Breast epithelium (tissue), 3 donors: ENCODE measurements around the gene PRKACG.
A peak's percentile ranks its signal among the peaks of the same experiment; 100 is the strongest.

Source experiments
- POLR2A ChIP-seq: fragments of 450-650 bp; IDR thresholded peaks from one replicate; pipeline ENCODE4 v1.6.1; 2016; ENCODE audit warnings: antibody characterized with exemption, mild to moderate bottlenecking, moderate library complexity
- TF ChIP-seq, protein P1 (sequence below), 3 donors: fragments of 450-650 bp; IDR thresholded peaks; one replicate each; pipeline ENCODE4 v1.5.1; 2016 to 2017; ENCODE audit warnings: antibody characterized with exemption in 3 of 3, mild to moderate bottlenecking in 3 of 3, moderate library complexity in 3 of 3

GRCh38 chr9:69035438-69036308 lies 21.8 kb upstream of the PRKACG start, which contains the start of gene FXN:
- TF ChIP-seq, protein P1, sequence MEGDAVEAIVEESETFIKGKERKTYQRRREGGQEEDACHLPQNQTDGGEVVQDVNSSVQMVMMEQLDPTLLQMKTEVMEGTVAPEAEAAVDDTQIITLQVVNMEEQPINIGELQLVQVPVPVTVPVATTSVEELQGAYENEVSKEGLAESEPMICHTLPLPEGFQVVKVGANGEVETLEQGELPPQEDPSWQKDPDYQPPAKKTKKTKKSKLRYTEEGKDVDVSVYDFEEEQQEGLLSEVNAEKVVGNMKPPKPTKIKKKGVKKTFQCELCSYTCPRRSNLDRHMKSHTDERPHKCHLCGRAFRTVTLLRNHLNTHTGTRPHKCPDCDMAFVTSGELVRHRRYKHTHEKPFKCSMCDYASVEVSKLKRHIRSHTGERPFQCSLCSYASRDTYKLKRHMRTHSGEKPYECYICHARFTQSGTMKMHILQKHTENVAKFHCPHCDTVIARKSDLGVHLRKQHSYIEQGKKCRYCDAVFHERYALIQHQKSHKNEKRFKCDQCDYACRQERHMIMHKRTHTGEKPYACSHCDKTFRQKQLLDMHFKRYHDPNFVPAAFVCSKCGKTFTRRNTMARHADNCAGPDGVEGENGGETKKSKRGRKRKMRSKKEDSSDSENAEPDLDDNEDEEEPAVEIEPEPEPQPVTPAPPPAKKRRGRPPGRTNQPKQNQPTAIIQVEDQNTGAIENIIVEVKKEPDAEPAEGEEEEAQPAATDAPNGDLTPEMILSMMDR (IDR thresholded peaks at IDR 0.05) = peak; percentile 85 to 89 (median 89)
- no peak for TF ChIP-seq POLR2A
